Common myeloid progenitor, CD34-positive (primary cell): ENCODE measurements around the gene MEI4.

Experiments
- CTCF ChIA-PET: fragments of 350-600 bp; sonication (Branson Sonifier 250); formaldehyde crosslinking; loops from one replicate; lab custom pipeline; 2021; ENCODE audit warnings: antibody characterized with exemption; lab: Charles Lee
- POLR2A ChIA-PET: fragments of 350-600 bp; sonication (Branson Sonifier 250); formaldehyde crosslinking; loops from one replicate; lab custom pipeline; 2021; ENCODE audit warnings: antibody characterized with exemption; lab: Charles Lee
- DNase-seq, 3 donors: peaks; one replicate each; pipeline versions ENCODE4 v3.0.0 to v3.0.0-alpha.2; 2013
- H3K27ac ChIP-seq, 2 experiments: 1 replicate in 1 of 2; 2 replicates in 1 of 2; pipeline ENCODE4 v1.7.0; 2013; ENCODE audit warnings: inconsistent platforms in 2 of 2, low read length in 2 of 2, mild to moderate bottlenecking in 2 of 2, low read depth in 1 of 2, moderate library complexity in 1 of 2; ENCODE audit not compliant: severe bottlenecking in 2 of 2, insufficient read depth in 1 of 2, poor library complexity in 1 of 2
- H3K27me3 ChIP-seq, 5 experiments: replicated peaks in 2 of 5; 1 replicate in 3 of 5; 2 replicates in 2 of 5; pipeline versions ENCODE4 v1.6.1 to v1.7.0; 2013; ENCODE audit warnings: low read length in 4 of 5, mild to moderate bottlenecking in 2 of 5, moderate library complexity in 2 of 5, inconsistent platforms in 1 of 5; ENCODE audit not compliant: insufficient read depth in 5 of 5, control insufficient read depth in 4 of 5
- H3K36me3 ChIP-seq, 4 experiments: 1 replicate in 2 of 4; 2 replicates in 2 of 4; pipeline versions ENCODE4 v1.6.1 to v1.7.0; 2013; ENCODE audit warnings: low read length in 3 of 4, control low read depth in 1 of 4, mild to moderate bottlenecking in 1 of 4; ENCODE audit not compliant: control insufficient read depth in 4 of 4, insufficient read depth in 4 of 4
- H3K4me1 ChIP-seq, 4 experiments: 1 replicate in 3 of 4; 2 replicates in 1 of 4; pipeline versions ENCODE4 v1.6.1 to v1.7.1; 2013; ENCODE audit warnings: low read length in 3 of 4, mild to moderate bottlenecking in 3 of 4, control low read depth in 1 of 4, inconsistent platforms in 1 of 4, moderate library complexity in 1 of 4; ENCODE audit not compliant: control insufficient read depth in 4 of 4, insufficient read depth in 4 of 4; ENCODE audit errors: control extremely low read depth in 1 of 4
- H3K4me3 ChIP-seq, 7 experiments: 1 replicate in 4 of 7; 2 replicates in 3 of 7; pipeline versions ENCODE4 v1.5.1 to v1.7.0; 2013; ENCODE audit warnings: mild to moderate bottlenecking in 7 of 7, low read length in 6 of 7, moderate library complexity in 6 of 7, inconsistent platforms in 2 of 7, low read depth in 2 of 7, control low read depth in 1 of 7; ENCODE audit not compliant: insufficient read depth in 4 of 7, control insufficient read depth in 1 of 7; ENCODE audit errors: extremely low read depth in 1 of 7
- H3K9me3 ChIP-seq, 5 experiments: 1 replicate in 4 of 5; 2 replicates in 1 of 5; pipeline versions ENCODE4 v1.6.1 to v1.7.1; 2013; ENCODE audit warnings: low read length in 4 of 5, mild to moderate bottlenecking in 2 of 5, inconsistent platforms in 1 of 5, low read depth in 1 of 5, moderate library complexity in 1 of 5; ENCODE audit not compliant: control insufficient read depth in 4 of 5, insufficient read depth in 2 of 5; ENCODE audit errors: control extremely low read depth in 1 of 5
- WGBS: methylation state at CpG from one replicate; pipeline ENCODE4 v1.1.5; 2013; ENCODE audit not compliant: insufficient coverage; 5-methylcytosine and 5-hydroxymethylcytosine counted together

MEI4 gene

DNA sequence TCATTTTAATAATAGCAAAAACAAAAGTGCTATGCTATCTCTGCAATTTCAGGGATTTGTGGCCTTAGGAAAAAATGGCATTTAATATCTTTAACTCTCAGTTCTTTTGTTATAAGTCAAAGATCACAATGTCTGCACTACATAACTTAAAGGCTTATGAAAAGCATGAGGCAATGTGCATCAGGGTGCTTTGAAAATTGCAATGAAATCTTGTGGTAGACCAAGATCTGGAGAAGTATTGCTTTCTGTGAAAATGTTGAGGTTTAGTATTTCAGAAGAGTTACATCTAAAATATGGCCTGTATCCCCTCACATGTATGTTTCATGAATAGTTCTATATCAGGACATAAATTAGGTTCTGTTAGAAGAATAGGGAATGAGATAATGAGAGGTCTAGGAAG lies 200.6 kb downstream of the MEI4 start:
- Histone ChIP-seq H3K27me3 (no peaks in the 10 kb centered on the region), H3K36me3 (no peaks in the 10 kb centered on the region), H3K4me3 (no peak overlapping the region), H3K9me3 (peaks cover 0 to 2% (median 0%) of the 10 kb centered on the region in 5 experiments), H3K4me1 (no peaks in the 10 kb centered on the region), H3K27ac (no peak overlapping the region)
- ChIA-PET POLR2A (no interaction called here), CTCF (no interaction called here)
- no peak for DNase-seq

DNA sequence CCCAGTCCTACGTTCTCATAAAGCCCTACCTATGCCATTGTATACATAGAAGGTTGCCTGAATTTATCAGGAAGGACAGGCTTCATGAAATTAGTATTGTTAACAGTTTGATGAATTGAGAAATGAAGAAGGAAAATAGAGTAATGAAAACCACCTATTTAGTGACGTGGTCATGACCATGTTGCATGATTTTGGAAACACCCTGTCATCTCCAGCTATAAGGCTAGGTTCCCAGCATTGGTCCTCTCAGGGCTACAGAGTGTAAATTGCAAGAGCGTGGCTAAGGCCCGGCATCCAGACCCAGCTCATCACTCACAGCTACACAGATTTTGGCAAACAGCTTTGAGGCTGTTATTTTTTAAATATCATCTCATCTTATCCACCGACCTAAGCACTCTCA lies 203.6 kb downstream of the MEI4 start:
- no peak for DNase-seq
- Histone ChIP-seq H3K9me3 (peaks cover 0 to 2% (median 0%) of the 10 kb centered on the region in 5 experiments), H3K27me3 (no peaks in the 10 kb centered on the region), H3K4me1 (no peaks in the 10 kb centered on the region), H3K27ac (no peak overlapping the region), H3K36me3 (no peaks in the 10 kb centered on the region), H3K4me3 (no peak overlapping the region)
- POLR2A ChIA-PET = no interaction called here
- 100% methylated on average over 3 of the region's 5 CpGs for WGBS
- CTCF ChIA-PET = no interaction called here

DNA sequence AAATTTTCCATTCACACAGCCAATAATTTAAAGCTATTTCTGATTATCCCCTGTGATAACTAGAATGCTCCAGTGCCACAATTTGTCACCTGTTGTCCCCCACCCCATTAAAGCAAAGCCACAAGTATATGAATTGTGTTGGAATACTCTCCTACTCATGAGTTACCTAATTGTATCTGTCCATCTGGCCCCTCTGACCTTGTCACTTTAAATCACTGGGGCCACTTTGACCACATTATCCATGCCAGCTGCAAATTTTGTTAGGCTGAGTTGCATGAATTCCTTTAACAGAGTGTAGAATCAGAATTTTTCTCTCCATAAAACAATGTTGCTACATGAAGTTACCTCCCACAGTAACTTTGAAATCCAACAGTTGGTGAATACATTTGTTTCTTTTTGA lies 204.6 kb downstream of the MEI4 start:
- Histone ChIP-seq H3K36me3 (no peaks in the 10 kb centered on the region), H3K27me3 (no peaks in the 10 kb centered on the region), H3K4me1 (no peaks in the 10 kb centered on the region), H3K9me3 (peaks cover 0 to 5% (median 0%) of the 10 kb centered on the region in 5 experiments), H3K27ac (no peak overlapping the region), H3K4me3 (no peak overlapping the region)
- no peak for DNase-seq
- POLR2A ChIA-PET = no interaction called here
- CTCF ChIA-PET = no interaction called here

DNA sequence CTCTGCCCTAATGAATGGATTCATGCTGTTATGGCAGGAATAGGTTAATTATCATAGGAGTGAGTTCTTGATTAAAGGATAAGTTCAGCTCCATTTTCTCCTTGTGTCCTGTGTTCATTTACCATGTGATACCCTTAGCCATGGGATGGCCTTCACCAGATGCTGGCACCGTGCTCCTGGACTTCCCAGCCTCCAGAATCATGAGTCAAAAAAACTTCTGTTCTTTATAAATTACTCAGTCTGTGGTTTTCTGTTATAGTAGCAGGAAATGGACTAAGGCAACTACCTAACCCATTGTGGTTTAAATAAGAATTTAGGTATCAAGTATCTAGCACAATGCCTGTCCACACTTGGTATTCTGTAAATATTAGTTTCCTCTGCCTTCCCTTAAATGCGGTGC lies 223.5 kb downstream of the MEI4 start:
- no CpG with 5 or more reads among the region's 2 CpGs for WGBS
- POLR2A ChIA-PET = no interaction called here
- Histone ChIP-seq H3K27ac (no peak overlapping the region), H3K4me1 (no peaks in the 10 kb centered on the region), H3K4me3 (no peak overlapping the region), H3K9me3 (peaks cover 0 to 5% (median 0%) of the 10 kb centered on the region in 5 experiments), H3K27me3 (no peaks in the 10 kb centered on the region), H3K36me3 (no peaks in the 10 kb centered on the region)
- no peak for DNase-seq
- CTCF ChIA-PET = no interaction called here

DNA sequence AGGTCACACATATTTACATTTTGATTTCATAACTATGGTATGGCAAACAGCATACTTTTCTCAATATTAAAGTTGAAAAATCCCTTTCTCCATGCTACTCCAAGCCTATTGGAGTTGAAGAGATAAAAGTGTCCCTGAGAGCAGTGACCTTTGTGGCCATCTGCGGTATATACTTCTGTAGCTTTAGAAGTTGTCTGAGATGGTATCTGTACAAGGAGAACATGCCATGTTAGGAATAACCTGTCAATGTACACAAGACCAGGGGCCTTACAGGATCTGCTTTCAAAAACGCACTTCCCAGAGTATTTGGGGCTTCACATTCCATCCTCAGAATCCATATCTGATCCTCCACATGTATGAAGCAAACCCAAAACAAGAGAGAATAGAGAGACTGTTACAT lies 226.7 kb downstream of the MEI4 start:
- Histone ChIP-seq H3K36me3 (no peaks in the 10 kb centered on the region), H3K4me1 (no peaks in the 10 kb centered on the region), H3K27me3 (no peaks in the 10 kb centered on the region), H3K4me3 (no peak overlapping the region), H3K27ac (no peak overlapping the region), H3K9me3 (peaks cover 0 to 5% (median 0%) of the 10 kb centered on the region in 5 experiments)
- DNase-seq = no peak
- CTCF ChIA-PET = no interaction called here
- WGBS = 86% methylated on average over 1 of the region's 2 CpGs
- POLR2A ChIA-PET = no interaction called here

DNA sequence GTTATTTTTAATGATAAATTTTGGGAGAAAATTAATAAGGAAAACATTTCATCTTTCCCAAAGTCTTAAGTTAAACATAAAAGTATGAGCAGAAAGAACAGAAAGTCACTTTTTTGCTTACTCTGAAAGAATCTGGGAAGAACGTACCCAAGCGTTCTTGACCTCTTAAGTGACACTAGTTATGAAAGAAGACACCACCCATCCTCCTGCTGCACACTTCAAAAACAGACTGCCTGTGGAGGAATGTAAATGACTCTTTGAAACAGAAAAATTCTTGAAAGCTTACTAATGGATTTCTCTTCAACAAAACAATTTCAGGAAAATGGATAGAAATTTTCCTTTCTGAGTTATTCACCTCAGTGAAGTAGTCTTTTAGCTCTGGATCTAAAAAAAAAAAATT lies 227.7 kb downstream of the MEI4 start:
- CTCF ChIA-PET = no interaction called here
- peaks cover 0 to 5% (median 0%) of the 10 kb centered on the region in 5 experiments for H3K9me3 ChIP-seq
- no peak for DNase-seq
- WGBS = no CpG with 5 or more reads among the region's 2 CpGs
- no peak overlapping the region for H3K27ac ChIP-seq
- no peaks in the 10 kb centered on the region for H3K36me3 ChIP-seq
- H3K4me3 ChIP-seq = no peak overlapping the region
- POLR2A ChIA-PET = no interaction called here
- H3K27me3 ChIP-seq = no peaks in the 10 kb centered on the region
- no peaks in the 10 kb centered on the region for H3K4me1 ChIP-seq

DNA sequence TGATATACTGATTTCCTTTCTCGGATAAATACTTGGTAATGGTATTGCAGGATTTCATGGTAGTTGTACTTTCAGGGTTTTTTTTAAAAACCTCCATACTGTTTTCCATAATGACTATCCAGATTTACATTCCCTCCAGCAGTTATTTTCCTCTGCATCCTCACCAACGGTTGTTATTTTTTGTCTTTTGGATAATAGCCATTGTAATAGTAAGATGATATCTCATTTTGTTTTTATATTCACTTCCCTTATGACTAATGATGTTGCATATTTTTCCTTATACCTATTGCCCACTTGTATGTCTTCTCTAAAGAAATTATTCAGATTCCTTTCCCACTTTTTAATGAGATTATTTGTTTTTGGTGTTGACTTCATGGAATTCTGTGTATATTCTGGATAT lies 231.0 kb downstream of the MEI4 start:
- ChIA-PET POLR2A (no interaction called here), CTCF (no interaction called here)
- Histone ChIP-seq H3K4me3 (no peak overlapping the region), H3K4me1 (no peaks in the 10 kb centered on the region), H3K36me3 (no peaks in the 10 kb centered on the region), H3K9me3 (peaks cover 0 to 5% (median 0%) of the 10 kb centered on the region in 5 experiments), H3K27me3 (no peaks in the 10 kb centered on the region), H3K27ac (no peak overlapping the region)
- WGBS = no CpG with 5 or more reads among the region's 2 CpGs
- DNase-seq = no peak
